Fibroblast of the aortic adventitia (primary cell): Measurements from ENCODE around the gene CUX1. TPM values are rescaled to one million over a fixed set of nuclear protein-coding genes. Genes with fewer than 3 reads are reported as not detected.
"Not testable (repeated sequence)": the region's sequence is repeated elsewhere in the genome, so short reads cannot be mapped to it uniquely, and the experiment has no call there.

Experiments used
- DNase-seq: peaks from one replicate; pipeline ENCODE4 v3.0.0-alpha.2; 2010; ENCODE audit warnings: low read depth
- H3K4me3 ChIP-seq: 2 replicates; pipeline ENCODE4 v1.5.1; 2011; ENCODE audit warnings: low read depth, mild to moderate bottlenecking, control low read depth, low read length, moderate library complexity
- CTCF ChIP-seq: IDR thresholded peaks from 2 replicates; pipeline ENCODE4 v1.5.1; 2011; ENCODE audit warnings: mild to moderate bottlenecking, low read length, control low read depth, inconsistent platforms; ENCODE audit not compliant: insufficient read depth
- total RNA-seq: library from RNA; depleted of rRNA; stranded (reverse); fragments of >200 nt; gene quantifications from 2 replicates; pipeline ENCODE4 v1.2.3, GENCODE V29; 2012; ENCODE audit warnings: low replicate concordance

Gene CUX1
- total RNA-seq, 1 donor, result 44.2 TPM

- DNase-seq, result no peak
- no peak for TF ChIP-seq CTCF
- H3K4me3 ChIP-seq, result no peak overlapping the region
Measured at GRCh38 chr7:102175423-102176170, 358.2 kb downstream of the CUX1 start.

GRCh38 chr7:102178410-102178809, 361.0 kb downstream of the CUX1 start:
- TF ChIP-seq CTCF, result no peak
- DNase-seq, result no peak
- H3K4me3 ChIP-seq, result no peak overlapping the region

DNA sequence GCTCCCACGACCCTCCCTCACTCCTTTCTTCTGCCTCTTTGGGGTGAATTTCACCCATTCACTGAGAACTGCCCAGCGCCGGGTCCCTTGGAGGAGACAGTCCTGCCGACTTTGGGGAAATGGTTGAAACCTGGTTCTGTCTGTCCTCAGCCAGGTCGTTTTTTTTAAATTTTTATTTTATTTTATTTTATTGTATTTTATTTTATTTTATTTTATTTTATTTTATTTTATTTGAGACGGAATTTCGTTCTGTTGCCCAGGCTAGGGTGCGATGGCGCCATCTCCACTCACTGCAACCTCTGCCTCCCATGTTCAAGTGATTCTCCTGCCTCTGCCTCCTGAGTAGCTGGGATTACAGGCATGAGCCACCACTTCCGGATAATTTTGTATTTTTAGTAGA, 363.3 kb downstream of the CUX1 start:
- no peak for TF ChIP-seq CTCF
- DNase-seq, result no peak
- H3K4me3 ChIP-seq, result no peak overlapping the region

DNA sequence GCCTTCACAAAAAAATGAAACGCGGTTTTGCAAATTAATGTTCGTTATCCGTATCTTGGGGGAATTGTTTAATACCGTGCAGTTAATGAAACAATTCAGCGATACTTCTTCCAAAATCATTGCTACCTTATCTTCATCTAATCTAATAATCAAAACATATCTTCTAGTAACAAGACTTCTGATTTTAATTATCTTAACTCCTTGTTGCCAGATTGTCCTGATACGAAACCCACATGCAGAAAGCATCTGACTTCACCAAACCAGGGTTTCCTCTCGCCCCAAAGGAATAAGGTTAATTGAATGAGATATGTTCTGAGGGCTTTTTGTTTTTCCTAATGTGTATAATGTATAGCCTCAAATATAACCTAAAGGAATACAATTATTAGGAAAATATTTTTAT, 364.1 kb downstream of the CUX1 start:
- TF ChIP-seq CTCF, result no peak
- H3K4me3 ChIP-seq, result no peak overlapping the region
- no peak for DNase-seq

- no peak for TF ChIP-seq CTCF
- H3K4me3 ChIP-seq, result no peak overlapping the region
- DNase-seq, result no peak
Measured at GRCh38 chr7:102182016-102182415, 364.6 kb downstream of the CUX1 start.

DNA sequence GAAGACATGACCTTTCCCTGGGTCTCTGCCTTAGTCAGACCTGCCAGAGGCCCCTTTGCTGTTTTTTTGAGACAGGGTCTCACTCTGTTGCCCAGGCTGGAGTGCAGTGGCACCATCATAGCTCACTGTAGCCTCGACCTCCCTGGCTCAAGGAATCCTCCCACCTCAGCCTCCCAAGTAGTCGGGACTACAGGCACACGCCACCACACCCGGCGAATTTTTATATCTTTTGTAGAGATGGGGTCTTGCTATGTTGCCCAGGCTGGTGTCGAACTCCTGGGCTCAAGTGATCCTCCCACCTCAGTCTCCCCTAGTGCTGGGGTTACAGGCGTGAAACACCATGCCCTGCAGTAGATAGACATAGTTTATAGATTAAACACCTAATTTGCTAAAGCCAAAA, 366.4 kb downstream of the CUX1 start:
- not testable (repeated sequence) for DNase-seq, H3K4me3 ChIP-seq

DNA sequence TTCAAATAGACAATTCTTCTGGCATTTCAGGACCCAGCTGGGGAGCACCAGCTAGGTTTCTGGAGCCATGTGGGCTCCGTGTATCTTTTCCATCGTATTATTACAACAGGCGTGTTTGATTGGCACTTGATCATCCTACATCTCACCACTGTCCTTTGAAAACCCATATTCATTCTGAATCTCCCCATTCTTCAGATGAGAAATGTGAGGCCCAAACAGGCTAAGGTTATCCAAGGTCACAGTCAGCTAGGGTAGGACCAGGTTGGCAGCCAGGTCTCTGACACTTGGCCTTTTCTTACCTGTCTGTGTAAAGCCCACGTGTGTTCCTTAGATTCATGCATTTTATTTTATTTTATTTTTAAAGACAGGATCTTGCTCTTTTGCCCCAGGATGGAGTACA, 366.9 kb downstream of the CUX1 start:
- DNase-seq, result no peak
- no peak for TF ChIP-seq CTCF
- no peak overlapping the region for H3K4me3 ChIP-seq
